ENCODE measurements around the gene TCF15. TPM values are rescaled to one million over a fixed set of nuclear protein-coding genes. Genes with fewer than 3 reads are reported as not detected.

TCF15 gene, protein sequence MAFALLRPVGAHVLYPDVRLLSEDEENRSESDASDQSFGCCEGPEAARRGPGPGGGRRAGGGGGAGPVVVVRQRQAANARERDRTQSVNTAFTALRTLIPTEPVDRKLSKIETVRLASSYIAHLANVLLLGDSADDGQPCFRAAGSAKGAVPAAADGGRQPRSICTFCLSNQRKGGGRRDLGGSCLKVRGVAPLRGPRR
- total RNA-seq: under 1 TPM in 1 of 4 donors, not detected in 3; 0.59 TPM

DNA sequence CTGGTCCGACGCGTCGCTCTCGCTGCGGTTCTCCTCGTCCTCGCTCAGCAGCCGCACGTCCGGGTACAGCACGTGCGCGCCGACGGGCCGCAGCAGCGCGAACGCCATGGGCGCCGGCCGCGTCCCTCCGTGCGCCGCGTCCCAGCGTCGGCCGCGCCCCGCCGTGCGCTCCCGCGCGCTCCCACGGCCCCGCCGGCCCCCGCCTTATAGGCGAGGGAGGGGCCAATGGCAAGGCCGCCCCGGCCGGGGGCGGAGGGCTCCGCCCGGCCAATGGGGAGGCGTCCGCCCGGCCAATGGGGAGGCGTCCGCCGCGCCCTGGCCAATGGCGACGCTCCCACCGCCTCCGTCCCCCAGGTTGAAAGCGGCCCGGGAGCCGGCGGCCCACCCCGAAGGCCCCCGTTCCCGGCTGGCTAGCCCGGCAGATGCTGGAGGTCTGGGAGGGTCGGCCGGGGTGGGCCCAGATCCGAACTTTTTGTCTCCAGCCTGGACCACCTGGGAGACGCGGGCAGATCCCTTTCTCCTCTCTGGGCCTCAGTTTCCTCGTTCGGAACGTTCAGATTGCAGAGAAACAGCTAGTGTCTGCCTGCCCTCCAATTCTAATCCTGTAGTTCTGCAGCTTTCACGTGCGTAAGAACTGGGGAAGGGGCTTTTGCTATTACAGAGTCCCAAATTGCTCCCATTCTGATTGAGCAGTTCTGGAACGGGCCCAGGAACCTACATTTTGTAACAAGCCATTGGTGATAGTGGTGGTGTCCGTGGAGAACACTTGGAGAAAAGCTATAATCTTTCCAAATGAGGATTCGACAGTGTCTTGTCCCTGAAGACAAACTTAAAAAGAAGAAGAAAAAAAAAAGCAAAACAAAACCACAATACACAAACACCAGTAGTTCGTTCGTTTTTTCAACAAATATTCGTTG lies at the start of gene TCF15:
TCF15 (minus strand) TSS at position 180 of the 917 bp plus-strand sequence; CDS start at position 108, 72 bp downstream.
- Histone ChIP-seq H3K36me3 (no peaks in the 10 kb centered on the region), H3K27me3 (peaks cover 7% of the 10 kb centered on the region), H3K9me3 (no peaks in the 10 kb centered on the region), H3K4me3 (replicated peaks in 1 of 3) (no peak within 1 kb of the TSS), H3K4me1 (peaks cover 0 to 5% of the 10 kb centered on the region in 2 donors), H3K27ac (no peak within 1 kb of the TSS)
- WGBS, 2 donors: 27 to 39% methylated on average over 13 to 18 of the region's 84 CpGs
- intact Hi-C loops (cut with DNase I): no loop called here
- TF ChIP-seq POLR2A (IDR thresholded peaks at IDR 0.05): peak in 1 of 2 donors; percentile 22
- TF ChIP-seq, protein P1, sequence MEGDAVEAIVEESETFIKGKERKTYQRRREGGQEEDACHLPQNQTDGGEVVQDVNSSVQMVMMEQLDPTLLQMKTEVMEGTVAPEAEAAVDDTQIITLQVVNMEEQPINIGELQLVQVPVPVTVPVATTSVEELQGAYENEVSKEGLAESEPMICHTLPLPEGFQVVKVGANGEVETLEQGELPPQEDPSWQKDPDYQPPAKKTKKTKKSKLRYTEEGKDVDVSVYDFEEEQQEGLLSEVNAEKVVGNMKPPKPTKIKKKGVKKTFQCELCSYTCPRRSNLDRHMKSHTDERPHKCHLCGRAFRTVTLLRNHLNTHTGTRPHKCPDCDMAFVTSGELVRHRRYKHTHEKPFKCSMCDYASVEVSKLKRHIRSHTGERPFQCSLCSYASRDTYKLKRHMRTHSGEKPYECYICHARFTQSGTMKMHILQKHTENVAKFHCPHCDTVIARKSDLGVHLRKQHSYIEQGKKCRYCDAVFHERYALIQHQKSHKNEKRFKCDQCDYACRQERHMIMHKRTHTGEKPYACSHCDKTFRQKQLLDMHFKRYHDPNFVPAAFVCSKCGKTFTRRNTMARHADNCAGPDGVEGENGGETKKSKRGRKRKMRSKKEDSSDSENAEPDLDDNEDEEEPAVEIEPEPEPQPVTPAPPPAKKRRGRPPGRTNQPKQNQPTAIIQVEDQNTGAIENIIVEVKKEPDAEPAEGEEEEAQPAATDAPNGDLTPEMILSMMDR (IDR thresholded peaks at IDR 0.05): no peak
- peak in 1 of 2 donors; percentile 8 for DNase-seq

- no peaks in the 10 kb centered on the region for H3K9me3 ChIP-seq
- intact Hi-C loops (cut with DNase I): no loop called here
- no peaks in the 10 kb centered on the region for H3K36me3 ChIP-seq
- H3K4me3 ChIP-seq (replicated peaks in 1 of 3): no peak overlapping the region
- no peak for TF ChIP-seq POLR2A (IDR thresholded peaks at IDR 0.05)
- TF ChIP-seq, protein P1 (IDR thresholded peaks at IDR 0.05): no peak
- 27 to 30% methylated on average over 5 of the region's 5 CpGs for WGBS, 2 donors
- no peak overlapping the region for H3K27ac ChIP-seq
- no peak for DNase-seq
- peaks cover 17% of the 10 kb centered on the region for H3K27me3 ChIP-seq
- peaks cover 3 to 13% of the 10 kb centered on the region in 2 donors for H3K4me1 ChIP-seq
Observed at GRCh38 chr20:658731-659291, 48.7 kb upstream of the TCF15 start.

- intact Hi-C loops (cut with DNase I): no loop called here
- 29 to 32% methylated on average over 1 to 2 of the region's 2 CpGs for WGBS, 2 donors
- H3K27me3 ChIP-seq: peaks cover 17% of the 10 kb centered on the region
Observed at GRCh38 chr20:658202-658601, 48.1 kb upstream of the TCF15 start.

DNA sequence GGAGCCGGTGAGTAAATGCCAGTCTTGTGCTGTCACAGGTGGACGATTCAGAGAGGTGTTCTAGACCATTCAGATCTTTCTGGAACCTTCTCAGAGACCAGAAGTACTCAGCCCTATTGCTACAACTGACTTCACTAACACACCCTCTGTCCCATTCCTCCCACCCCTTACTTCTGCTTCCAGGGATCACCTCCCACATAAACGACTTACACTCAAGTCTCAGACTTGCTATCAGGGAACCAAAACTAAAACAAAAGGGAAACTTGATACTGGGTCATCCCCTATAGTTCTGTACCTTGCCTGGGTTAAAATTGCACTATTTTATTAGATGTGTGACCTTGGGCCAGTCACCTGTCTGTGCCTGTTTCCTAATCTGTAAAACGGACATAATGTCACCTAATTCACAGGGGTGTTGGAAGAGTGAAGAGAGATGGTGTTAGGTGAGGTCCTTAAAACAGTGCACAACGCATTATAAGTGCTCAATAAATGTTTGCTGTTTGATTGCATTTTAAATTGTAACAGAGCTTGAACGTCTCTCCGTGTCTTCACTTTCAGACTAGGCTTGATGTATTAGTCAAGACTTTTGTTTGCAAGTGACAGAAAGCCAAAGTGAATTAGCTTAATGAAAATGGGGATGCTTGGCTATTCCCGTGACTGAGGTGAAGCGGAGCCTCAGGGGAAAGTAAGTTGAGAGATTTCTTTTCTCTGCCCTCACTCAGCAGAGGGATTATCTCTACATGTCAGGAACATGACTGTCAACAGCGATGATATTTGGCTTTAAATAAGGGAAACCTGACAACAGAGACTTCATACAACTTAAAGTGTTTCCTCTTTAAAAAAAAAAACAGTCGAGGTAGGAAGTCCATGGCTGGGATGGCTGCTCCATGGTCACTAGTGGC lies 45.9 kb upstream of the TCF15 start:
- DNase-seq: no peak
- H3K9me3 ChIP-seq: no peaks in the 10 kb centered on the region
- no peaks in the 10 kb centered on the region for H3K27me3 ChIP-seq
- H3K4me3 ChIP-seq (replicated peaks in 1 of 3): no peak overlapping the region
- intact Hi-C loops (cut with DNase I): loop anchor here (2.0 kb wide), 1 partner anchor 111 kb away; no protein-coding TSS in a partner anchor
- H3K4me1 ChIP-seq: peaks cover 12 to 19% of the 10 kb centered on the region in 2 donors
- no peak overlapping the region for H3K27ac ChIP-seq
- no peak for TF ChIP-seq POLR2A (IDR thresholded peaks at IDR 0.05)
- 80 to 85% methylated on average over 11 of the region's 11 CpGs for WGBS, 2 donors
- no peaks in the 10 kb centered on the region for H3K36me3 ChIP-seq

More at GRCh38 chr20:658202-658601, 48.1 kb upstream of the TCF15 start:
- Histone ChIP-seq H3K36me3 (no peaks in the 10 kb centered on the region), H3K4me1 (peaks cover 7 to 9% of the 10 kb centered on the region in 2 donors), H3K4me3 (replicated peaks in 1 of 3) (no peak overlapping the region), H3K9me3 (no peaks in the 10 kb centered on the region), H3K27ac (no peak overlapping the region)
- TF ChIP-seq, protein P1 (IDR thresholded peaks at IDR 0.05): no peak
- TF ChIP-seq POLR2A (IDR thresholded peaks at IDR 0.05): no peak
- DNase-seq: no peak

DNA sequence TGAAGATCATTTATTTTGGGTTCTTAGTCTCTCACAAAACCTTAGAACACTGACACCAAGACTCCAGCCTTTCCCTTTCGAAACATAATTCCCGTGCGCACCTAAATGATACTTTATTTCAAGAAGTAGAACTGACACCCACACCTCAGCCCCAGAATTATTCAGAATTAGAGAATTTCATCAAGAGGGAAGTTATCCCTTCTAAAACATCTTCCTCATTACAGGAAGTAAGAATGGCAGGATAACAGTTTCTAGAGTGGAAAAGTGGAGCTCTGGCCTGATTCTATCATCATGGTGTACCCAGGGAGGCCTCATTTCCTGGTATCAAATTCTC lies 44.3 kb upstream of the TCF15 start:
- peaks cover 6 to 11% of the 10 kb centered on the region in 2 donors for H3K36me3 ChIP-seq
- no peak overlapping the region for H3K27ac ChIP-seq
- DNase-seq: no peak
- no peak for TF ChIP-seq POLR2A (IDR thresholded peaks at IDR 0.05)
- TF ChIP-seq, protein P1 (IDR thresholded peaks at IDR 0.05): no peak
- no peaks in the 10 kb centered on the region for H3K9me3 ChIP-seq
- no peak overlapping the region for H3K4me3 ChIP-seq (replicated peaks in 1 of 3)
- 97% methylated on average over 3 of the region's 3 CpGs for WGBS, 2 donors
- no peaks in the 10 kb centered on the region for H3K27me3 ChIP-seq
- intact Hi-C loops (cut with DNase I): no loop called here
- peaks cover 12 to 19% of the 10 kb centered on the region in 2 donors for H3K4me1 ChIP-seq
